Hepatocyte (in vitro differentiated cells): ENCODE measurements around the gene RPAP2.

Experiments used
- CTCF ChIP-seq: fragments of 200-600 bp; sonication (generic); IDR thresholded peaks from 2 replicates; pipeline ENCODE4 v1.5.1; 2016; ENCODE audit warnings: antibody characterized with exemption, mild to moderate bottlenecking; ENCODE audit not compliant: poor library complexity
- EZH2 ChIP-seq: fragments of 200-600 bp; sonication (generic); IDR thresholded peaks from 2 replicates; pipeline ENCODE4 v1.6.1; 2016; ENCODE audit warnings: antibody characterized with exemption, mild to moderate bottlenecking, borderline replicate concordance
- EZH2phosphoT487 ChIP-seq: fragments of 200-600 bp; sonication (generic); IDR thresholded peaks from one replicate; pipeline ENCODE4 v1.6.1; 2018; ENCODE audit warnings: antibody characterized with exemption, mild to moderate bottlenecking, low read depth, moderate library complexity; ENCODE audit not compliant: unreplicated experiment, severe bottlenecking

GRCh38 chr1:92340154-92340553 lies 41.3 kb downstream of the RPAP2 start:
- TF ChIP-seq CTCF = no peak
- TF ChIP-seq EZH2 = no peak
- TF ChIP-seq EZH2phosphoT487 = no peak
